IPS-18a (cell line): Measurements from ENCODE around the gene WWP2.
"Not testable (repeated sequence)": the region's sequence is repeated elsewhere in the genome, so short reads cannot be mapped to it uniquely, and the experiment has no call there.

Experiments used
- H3K27ac ChIP-seq: one replicate; pipeline ENCODE4 v1.5.1; 2013; ENCODE audit warnings: low read length
- H3K27me3 ChIP-seq: one replicate; pipeline ENCODE4 v1.6.1; 2013; ENCODE audit warnings: mild to moderate bottlenecking, low read length; ENCODE audit not compliant: control insufficient read depth, insufficient read depth
- H3K36me3 ChIP-seq: one replicate; pipeline ENCODE4 v1.6.1; 2013; ENCODE audit warnings: low read depth, low read length; ENCODE audit not compliant: control insufficient read depth
- H3K4me1 ChIP-seq: one replicate; pipeline ENCODE4 v1.6.1; 2013; ENCODE audit warnings: low read depth, low read length; ENCODE audit not compliant: control insufficient read depth
- H3K4me3 ChIP-seq: one replicate; pipeline ENCODE4 v1.5.1; 2013; ENCODE audit warnings: low read length
- H3K9ac ChIP-seq: one replicate; pipeline ENCODE4 v1.6.1; 2013; ENCODE audit warnings: mild to moderate bottlenecking, low read length, moderate library complexity
- H3K9me3 ChIP-seq: one replicate; pipeline ENCODE4 v1.6.1; 2013; ENCODE audit warnings: low read depth, low read length; ENCODE audit not compliant: control insufficient read depth

WWP2 gene

DNA sequence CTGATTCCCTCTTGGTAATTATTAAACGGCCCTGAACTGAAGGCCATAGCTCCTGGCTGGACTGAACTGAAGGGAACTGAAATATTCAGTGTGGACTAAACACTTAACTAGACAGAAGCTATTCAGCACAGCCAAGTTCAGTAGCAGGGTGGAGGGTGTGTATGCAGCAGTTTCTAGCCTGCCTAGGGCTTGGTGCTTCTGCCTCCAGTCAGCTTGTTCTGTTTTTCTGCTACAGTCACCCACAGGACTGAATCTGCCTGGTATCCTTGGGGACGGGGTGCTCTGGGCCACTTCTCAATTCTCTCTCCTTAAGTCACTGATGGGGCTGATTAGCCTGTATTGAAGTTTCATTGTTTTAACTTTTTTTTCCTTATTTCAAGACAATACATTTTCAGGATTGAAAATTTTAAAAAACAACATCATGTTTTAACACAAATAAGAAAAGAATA is 77.1 kb downstream of the WWP2 start:
- H3K4me1 ChIP-seq = no peaks in the 10 kb centered on the region

GRCh38 chr16:69839798-69840409 is 77.8 kb downstream of the WWP2 start:
- Histone ChIP-seq H3K4me3 (no peak overlapping the region), H3K27me3 (no peaks in the 10 kb centered on the region), H3K9ac (no peak overlapping the region), H3K4me1 (no peaks in the 10 kb centered on the region), H3K27ac (no peak overlapping the region), H3K36me3 (peaks cover 6% of the 10 kb centered on the region), H3K9me3 (no peaks in the 10 kb centered on the region)

More for the DNA sequence above, 77.1 kb downstream of the WWP2 start:
- H3K4me3 ChIP-seq = no peak overlapping the region
- peaks cover 6% of the 10 kb centered on the region for H3K36me3 ChIP-seq
- no peaks in the 10 kb centered on the region for H3K27me3 ChIP-seq
- H3K9me3 ChIP-seq = no peaks in the 10 kb centered on the region
- H3K9ac ChIP-seq = no peak overlapping the region
- H3K27ac ChIP-seq = no peak overlapping the region

DNA sequence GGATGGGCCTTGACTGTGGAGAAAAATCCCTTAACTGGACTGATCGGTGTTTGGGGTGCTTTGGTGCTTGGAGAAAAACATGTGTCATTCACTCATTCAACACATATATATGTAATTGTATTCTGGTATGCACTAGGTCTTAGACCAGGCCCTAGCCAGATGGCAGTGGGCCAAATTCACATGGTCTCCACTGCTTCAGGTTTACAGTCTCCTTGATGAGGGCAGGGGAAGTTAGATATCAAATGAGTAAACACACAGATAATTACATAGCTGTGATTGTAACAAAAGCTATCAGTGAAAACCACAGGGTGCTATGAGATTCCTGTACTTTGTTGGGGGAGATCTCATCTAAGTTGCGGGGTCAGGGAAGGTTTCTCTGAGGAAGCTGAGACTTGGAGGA is 78.8 kb downstream of the WWP2 start:
- no peaks in the 10 kb centered on the region for H3K4me1 ChIP-seq
- H3K9me3 ChIP-seq = no peaks in the 10 kb centered on the region
- H3K27me3 ChIP-seq = no peaks in the 10 kb centered on the region
- peaks cover 6% of the 10 kb centered on the region for H3K36me3 ChIP-seq
- no peak overlapping the region for H3K27ac ChIP-seq
- no peak overlapping the region for H3K9ac ChIP-seq
- H3K4me3 ChIP-seq = no peak overlapping the region

DNA sequence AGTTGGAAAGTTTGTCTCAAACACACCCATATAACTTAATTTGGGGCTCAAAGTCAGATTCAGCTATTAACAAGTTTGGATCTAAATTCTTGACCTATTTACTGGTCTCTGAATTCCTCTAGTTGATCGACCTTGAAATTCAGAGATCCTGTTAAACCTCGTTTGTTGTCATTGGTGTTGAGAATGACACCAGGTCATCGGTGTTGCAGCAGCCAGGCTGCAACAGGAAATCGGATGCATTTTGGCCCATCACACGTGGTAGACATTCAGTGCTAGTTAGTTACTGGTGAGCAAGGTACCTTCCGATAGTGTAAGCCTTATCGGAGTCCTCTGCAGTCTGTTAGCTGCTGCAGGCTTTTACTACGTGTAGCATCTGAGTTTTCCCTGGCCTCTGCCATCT is 82.3 kb downstream of the WWP2 start:
- no peak overlapping the region for H3K9ac ChIP-seq
- no peak overlapping the region for H3K27ac ChIP-seq
- no peaks in the 10 kb centered on the region for H3K9me3 ChIP-seq
- no peaks in the 10 kb centered on the region for H3K4me1 ChIP-seq
- no peaks in the 10 kb centered on the region for H3K27me3 ChIP-seq
- no peak overlapping the region for H3K4me3 ChIP-seq
- peaks cover 6% of the 10 kb centered on the region for H3K36me3 ChIP-seq

DNA sequence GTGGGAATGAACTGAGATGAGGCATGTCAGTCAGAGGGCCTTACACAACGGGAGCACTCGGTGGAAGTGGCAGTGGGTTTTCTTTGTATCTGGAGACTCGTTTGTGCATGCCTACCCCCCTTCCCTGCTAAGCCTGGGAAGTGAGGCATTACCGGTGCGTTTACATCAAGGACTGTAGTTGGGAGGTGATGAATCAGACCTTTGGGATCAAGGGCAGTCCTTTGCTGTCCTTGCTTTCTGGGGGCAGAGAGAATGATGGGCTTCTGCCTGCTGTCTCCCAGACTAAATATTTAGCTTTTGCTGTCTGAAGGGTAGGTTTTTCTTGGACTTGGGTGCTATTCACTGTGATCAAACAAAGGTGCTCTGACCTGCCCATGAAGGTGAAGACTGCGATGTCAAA is 83.0 kb downstream of the WWP2 start:
- Histone ChIP-seq H3K27ac (no peak overlapping the region), H3K27me3 (no peaks in the 10 kb centered on the region), H3K9me3 (no peaks in the 10 kb centered on the region), H3K4me3 (no peak overlapping the region), H3K9ac (no peak overlapping the region), H3K36me3 (peaks cover 6% of the 10 kb centered on the region), H3K4me1 (no peaks in the 10 kb centered on the region)

DNA sequence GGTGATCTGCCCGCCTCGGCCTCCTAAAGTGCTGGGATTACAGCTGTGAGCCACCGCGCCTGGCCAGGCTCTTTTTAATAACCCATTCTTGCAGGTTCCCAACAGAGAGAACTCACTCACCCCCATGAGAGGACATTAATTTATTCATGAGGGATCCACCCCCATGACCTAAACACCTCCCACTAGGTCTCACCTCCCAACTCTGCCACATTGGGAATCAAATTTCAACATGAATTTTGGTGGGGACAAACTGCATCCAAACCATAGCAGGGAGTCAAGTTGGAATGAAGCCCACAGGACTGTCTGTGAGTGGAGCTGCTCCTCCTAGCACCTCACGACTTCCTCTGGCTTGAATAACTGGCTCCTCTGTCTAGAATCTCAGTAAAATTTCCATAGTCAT is 85.5 kb downstream of the WWP2 start:
- H3K9me3 ChIP-seq = no peaks in the 10 kb centered on the region
- no peak overlapping the region for H3K9ac ChIP-seq
- no peaks in the 10 kb centered on the region for H3K4me1 ChIP-seq
- no peak overlapping the region for H3K27ac ChIP-seq
- no peaks in the 10 kb centered on the region for H3K27me3 ChIP-seq
- no peaks in the 10 kb centered on the region for H3K36me3 ChIP-seq
- no peak overlapping the region for H3K4me3 ChIP-seq

DNA sequence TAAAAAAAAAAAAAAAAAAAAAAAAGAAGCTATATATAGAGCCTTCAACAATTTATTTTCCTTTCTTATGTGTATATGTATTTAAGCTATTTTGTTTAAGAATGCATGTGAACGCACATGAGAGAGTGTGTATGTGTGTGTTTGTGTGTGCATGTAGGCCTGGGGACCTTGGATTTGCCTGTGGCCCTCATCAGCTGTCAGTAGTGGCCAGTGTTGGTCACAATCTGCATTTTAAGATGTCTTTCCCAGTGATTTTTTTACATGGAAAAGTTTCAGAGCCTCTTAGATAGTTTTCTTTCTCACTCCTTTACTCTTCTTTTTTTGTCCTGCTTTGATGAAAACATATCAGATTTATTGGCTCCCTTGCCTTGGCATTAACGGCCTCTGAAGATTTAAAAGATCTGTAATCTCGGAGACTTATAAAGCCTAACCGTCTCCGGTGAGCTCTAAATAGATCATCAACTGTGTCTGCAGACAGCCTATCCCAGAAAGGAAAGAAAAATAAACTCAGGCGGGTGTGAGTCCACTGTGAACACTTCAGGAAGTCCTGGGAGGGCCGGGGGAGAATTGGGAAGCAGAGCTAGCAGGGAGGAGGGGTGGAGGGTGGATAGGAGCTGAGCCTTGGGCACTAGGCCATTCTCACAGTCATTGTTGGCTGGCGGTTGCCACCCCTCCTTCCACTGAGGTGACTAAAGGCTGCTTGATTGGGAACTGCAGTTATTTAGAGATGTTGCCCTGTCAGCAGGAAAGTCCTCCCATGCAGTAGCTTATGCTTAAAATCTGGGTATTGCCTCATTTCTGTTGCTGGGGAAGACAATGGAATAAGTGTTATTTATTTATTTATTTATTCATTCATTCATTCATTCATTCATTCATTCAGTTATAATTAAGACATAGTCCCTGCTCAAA is 86.8 kb downstream of the WWP2 start:
- no peaks in the 10 kb centered on the region for H3K4me1 ChIP-seq
- H3K27ac ChIP-seq = no peak overlapping the region
- H3K9ac ChIP-seq = no peak overlapping the region
- no peak overlapping the region for H3K4me3 ChIP-seq
- no peaks in the 10 kb centered on the region for H3K36me3 ChIP-seq
- H3K27me3 ChIP-seq = no peaks in the 10 kb centered on the region
- H3K9me3 ChIP-seq = no peaks in the 10 kb centered on the region

GRCh38 chr16:69851491-69852240 is 89.5 kb downstream of the WWP2 start:
- Histone ChIP-seq H3K27me3 (no peaks in the 10 kb centered on the region), H3K27ac (no peak overlapping the region), H3K9ac (no peak overlapping the region), H3K4me3 (no peak overlapping the region), H3K9me3 (no peaks in the 10 kb centered on the region), H3K4me1 (no peaks in the 10 kb centered on the region), H3K36me3 (no peaks in the 10 kb centered on the region)

DNA sequence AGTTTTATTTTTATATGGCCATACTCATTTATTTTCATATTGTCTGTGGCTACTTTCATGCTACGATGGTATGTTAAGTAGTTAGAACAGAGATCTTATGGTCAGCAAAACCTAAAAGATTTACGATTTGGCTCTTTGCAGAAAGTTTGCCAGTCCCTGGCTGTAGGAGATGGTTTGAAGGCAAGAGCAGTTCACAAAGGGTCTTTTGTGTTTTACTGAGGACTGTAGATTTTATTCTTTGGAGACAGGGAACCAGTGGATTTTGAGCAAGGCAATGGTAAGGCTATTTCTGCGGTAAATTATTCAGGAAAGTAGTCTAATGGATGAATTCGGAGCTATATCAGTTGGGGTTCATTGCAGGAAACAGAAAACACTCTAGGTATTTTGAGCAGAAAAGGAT is 90.7 kb downstream of the WWP2 start:
- no peaks in the 10 kb centered on the region for H3K36me3 ChIP-seq
- H3K4me3 ChIP-seq = no peak overlapping the region
- H3K27ac ChIP-seq = no peak overlapping the region
- no peaks in the 10 kb centered on the region for H3K9me3 ChIP-seq
- no peaks in the 10 kb centered on the region for H3K4me1 ChIP-seq
- H3K27me3 ChIP-seq = no peaks in the 10 kb centered on the region
- no peak overlapping the region for H3K9ac ChIP-seq

GRCh38 chr16:69853481-69853880 is 91.3 kb downstream of the WWP2 start:
- Histone ChIP-seq H3K27ac (no peak overlapping the region), H3K4me3 (no peak overlapping the region), H3K4me1 (no peaks in the 10 kb centered on the region), H3K27me3 (no peaks in the 10 kb centered on the region), H3K9ac (no peak overlapping the region), H3K36me3 (no peaks in the 10 kb centered on the region), H3K9me3 (no peaks in the 10 kb centered on the region)

DNA sequence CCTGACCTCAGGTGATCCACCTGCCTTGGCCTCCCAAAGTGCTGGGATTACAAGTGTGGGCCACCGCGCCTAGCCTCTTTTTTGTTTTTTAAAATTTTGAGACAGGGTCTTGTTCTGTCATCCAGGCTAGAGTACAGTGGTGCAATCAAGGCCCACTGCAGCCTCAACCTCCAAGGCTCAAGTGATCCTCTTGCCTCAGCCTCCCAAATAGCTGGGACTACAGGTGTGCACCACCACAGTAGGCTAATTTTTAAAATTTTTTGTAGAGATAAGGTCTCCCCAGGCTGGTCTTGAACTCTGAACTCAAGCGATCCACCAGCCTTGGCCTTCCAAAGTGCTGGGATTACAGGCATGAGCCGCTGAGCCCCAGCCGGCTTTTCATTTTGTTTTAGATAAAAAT is 92.6 kb downstream of the WWP2 start:
- H3K9ac ChIP-seq, H3K4me1 ChIP-seq, H3K4me3 ChIP-seq, H3K27me3 ChIP-seq, H3K27ac ChIP-seq, H3K36me3 ChIP-seq, H3K9me3 ChIP-seq: not testable (repeated sequence)
